Testis (tissue), 2 donors: ENCODE measurements around the gene LMOD2.

Experiments used
- POLR2A ChIP-seq: fragments of 450-650 bp; IDR thresholded peaks from one replicate; pipeline ENCODE4 v1.6.1; 2017; ENCODE audit warnings: antibody characterized with exemption, mild to moderate bottlenecking, moderate library complexity
- TF ChIP-seq, protein P1 (sequence below), 3 experiments: fragments of 450-650 bp in 2 of 3; fragments of 200-600 bp in 1 of 3; sonication (generic) in 1 of 3; IDR thresholded peaks; one replicate each; pipeline ENCODE4 v1.5.1; 2016 to 2019; ENCODE audit warnings: antibody characterized with exemption in 3 of 3, mild to moderate bottlenecking in 2 of 3, moderate library complexity in 1 of 3

DNA sequence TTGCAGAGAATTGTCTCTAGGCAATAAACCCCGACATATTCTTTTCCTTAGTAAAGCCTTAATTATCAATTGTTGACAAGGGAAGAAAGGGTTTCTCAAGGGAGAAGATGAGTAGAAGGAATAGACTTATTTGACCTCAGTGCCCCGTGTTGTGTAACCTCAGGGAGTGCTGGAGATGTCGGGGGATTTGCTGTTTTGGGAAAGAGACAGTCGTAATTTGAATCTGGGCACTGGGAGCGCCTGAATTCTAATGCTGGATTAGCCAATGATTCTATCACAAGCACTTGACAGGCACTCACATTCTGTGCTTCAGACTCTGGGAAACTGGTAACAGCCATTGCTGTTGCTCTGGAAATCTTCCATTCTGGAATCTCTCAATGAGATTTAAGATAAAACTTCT lies 13.8 kb upstream of the LMOD2 start:
- TF ChIP-seq, protein P1, sequence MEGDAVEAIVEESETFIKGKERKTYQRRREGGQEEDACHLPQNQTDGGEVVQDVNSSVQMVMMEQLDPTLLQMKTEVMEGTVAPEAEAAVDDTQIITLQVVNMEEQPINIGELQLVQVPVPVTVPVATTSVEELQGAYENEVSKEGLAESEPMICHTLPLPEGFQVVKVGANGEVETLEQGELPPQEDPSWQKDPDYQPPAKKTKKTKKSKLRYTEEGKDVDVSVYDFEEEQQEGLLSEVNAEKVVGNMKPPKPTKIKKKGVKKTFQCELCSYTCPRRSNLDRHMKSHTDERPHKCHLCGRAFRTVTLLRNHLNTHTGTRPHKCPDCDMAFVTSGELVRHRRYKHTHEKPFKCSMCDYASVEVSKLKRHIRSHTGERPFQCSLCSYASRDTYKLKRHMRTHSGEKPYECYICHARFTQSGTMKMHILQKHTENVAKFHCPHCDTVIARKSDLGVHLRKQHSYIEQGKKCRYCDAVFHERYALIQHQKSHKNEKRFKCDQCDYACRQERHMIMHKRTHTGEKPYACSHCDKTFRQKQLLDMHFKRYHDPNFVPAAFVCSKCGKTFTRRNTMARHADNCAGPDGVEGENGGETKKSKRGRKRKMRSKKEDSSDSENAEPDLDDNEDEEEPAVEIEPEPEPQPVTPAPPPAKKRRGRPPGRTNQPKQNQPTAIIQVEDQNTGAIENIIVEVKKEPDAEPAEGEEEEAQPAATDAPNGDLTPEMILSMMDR (IDR thresholded peaks at IDR 0.05) = no peak
- no peak for TF ChIP-seq POLR2A
